Measurements from ENCODE around the gene OR8B8.
"Not testable (repeated sequence)": the region's sequence is repeated elsewhere in the genome, so short reads cannot be mapped to it uniquely, and the experiment has no call there.

The OR8B8 gene

GRCh38 chr11:124445646-124446150 lies at the start of gene OR8B8:
OR8B8 (minus strand) TSS chr11:124445696; CDS start chr11:124441085, 4,611 bp downstream.
- no peak for DNase-seq (ENCODE audit: low read depth in 2 of 2)

GRCh38 chr11:124493016-124493655 lies 47.6 kb upstream of the OR8B8 start:
- DNase-seq (ENCODE audit: low read depth in 2 of 2): no peak

DNA sequence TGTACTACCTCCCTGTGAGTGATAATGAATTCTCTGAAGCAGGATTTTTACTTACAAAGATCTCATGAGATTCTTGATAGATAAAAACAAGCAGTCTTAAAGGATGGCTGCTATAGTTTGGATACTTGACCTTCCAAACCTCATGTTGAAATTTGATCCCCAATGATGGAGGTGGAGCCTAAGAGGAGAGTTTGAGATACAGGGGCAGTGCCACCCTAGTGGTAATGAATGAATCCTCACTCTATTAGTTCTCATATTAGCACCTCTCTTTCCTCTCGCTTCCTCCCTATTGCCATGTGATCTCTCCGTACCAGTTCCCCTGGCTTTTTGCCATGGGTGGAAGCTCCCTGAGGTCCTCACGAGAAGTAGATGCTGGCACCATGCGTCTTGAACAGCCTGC lies 37.9 kb upstream of the OR8B8 start:
- no peak for DNase-seq (ENCODE audit: low read depth in 2 of 2)

GRCh38 chr11:124482362-124483147 lies 37.1 kb upstream of the OR8B8 start:
- DNase-seq (ENCODE audit: low read depth in 2 of 2): no peak

DNA sequence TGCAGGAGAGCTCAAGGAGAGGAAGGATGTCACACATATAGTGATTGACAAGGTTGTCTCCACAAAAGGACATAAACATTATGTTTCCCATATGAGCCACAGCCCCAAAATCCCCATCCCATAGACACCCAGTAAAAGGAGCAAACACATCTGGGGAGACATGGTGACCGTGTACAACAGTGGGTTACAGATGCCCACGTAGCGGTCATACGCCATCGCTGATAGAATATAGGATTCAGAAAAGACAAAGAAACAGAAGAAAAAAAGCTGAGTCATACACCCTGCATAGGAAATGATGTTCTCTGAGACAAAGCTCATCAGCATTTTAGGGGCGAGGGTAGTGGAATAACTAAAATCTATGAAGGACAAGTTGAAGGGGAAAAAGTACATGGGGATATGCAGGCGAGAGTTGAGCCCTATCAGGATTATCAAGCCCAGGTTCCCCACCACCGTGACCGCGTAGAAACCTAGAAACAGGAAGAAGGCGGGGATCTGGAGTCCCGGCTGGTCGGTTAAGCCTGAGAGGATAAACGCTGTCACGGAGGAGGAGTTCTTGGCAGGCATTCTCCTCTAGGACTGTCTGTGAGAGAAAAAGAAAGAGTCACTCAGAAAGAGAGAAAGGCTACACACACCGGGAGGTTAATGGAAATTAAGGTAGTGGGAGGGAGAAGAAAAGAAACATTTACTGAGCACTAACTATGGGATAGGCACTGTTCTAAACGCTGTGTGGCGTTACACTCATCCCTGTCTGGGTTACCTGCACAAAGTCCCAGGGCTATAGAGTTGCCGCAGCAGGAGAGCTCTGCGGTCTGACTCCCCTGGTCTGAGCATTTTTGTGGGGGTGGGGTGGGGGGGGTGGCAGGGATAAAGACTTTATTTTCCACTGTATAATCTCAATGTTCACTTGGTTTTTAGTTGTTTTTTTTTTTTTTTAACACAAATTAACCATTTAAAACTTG lies 36.1 kb upstream of the OR8B8 start:
- no peak for DNase-seq (ENCODE audit: low read depth in 2 of 2)

DNA sequence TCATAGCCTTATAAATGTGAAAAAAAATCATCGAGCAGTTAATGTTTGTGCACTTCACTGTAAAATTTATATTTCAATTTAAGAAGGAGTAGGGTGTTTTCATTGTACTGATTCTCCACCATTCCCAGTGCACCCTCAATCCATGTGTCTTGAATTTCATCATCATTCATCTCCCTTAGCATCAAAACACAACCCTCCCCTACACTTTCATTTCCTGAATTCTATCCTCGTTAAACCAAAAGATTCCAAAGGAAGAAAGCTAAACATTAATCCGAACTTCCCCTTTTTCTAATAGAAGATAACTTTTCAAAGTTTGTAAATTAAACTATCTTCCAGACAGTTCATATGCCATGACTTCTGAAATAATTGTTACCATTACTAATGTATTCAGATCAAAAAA lies 34.1 kb upstream of the OR8B8 start:
- DNase-seq (ENCODE audit: low read depth in 2 of 2): no peak

- no peak for DNase-seq (ENCODE audit: low read depth in 2 of 2)
Measured at GRCh38 chr11:124475265-124475664, 29.8 kb upstream of the OR8B8 start.

DNA sequence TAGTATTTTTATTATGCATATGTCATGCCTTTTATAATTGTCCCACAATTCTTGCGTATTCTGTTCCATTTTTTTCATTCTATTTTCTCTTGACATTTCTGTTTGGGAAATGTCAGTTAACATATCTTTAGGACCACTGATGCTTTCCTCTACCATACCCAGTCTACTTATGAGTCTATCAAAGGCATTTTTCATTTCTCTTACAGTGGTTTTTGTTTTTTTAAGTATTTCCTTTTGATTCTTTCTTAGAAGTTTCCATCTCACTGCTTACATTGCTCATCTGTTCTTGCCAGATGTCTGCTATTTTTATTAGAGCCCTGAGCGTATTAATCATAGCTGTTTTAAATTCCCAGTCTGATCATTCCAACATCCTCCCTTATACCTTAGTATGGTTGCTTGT lies 29.3 kb upstream of the OR8B8 start:
- no peak for DNase-seq (ENCODE audit: low read depth in 2 of 2)

DNA sequence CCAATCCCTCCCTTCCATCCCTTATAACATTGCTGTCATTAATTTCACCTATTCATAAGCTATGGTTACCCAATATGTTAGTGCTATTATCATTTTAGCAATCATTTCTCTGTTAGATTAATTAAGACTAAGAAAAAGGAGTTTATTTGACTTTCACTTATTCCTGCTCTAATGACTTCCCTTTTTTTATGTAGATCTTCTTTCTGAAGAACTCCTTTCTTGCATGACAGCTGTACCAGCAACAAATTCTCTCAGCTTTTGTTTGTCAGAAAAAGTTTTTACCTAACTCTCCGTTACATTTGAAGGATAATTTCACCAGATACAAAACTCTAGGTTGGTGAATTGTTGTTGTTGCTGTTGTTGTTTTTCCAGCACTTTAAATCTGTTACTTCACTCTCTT lies 28.6 kb upstream of the OR8B8 start:
- no peak for DNase-seq (ENCODE audit: low read depth in 2 of 2)

DNA sequence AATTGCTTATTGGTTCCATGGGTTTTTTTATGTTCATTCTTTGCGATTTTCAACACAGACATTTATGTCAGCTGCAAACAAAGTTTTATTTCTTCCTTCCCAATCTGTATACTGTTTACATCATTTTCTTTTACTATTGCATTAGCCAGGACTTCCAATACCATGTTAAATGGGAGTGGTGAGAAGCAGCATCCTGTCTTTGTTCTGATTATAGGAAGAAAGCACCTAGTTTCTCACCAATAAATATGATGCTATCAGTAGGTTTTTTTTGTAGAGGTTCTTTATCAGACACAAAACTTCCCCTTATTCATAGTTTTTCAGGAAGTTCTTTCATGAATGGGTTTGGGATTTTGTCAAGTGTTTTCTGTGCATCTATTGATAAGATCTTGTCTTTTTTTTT lies 28.0 kb upstream of the OR8B8 start:
- no peak for DNase-seq (ENCODE audit: low read depth in 2 of 2)

DNA sequence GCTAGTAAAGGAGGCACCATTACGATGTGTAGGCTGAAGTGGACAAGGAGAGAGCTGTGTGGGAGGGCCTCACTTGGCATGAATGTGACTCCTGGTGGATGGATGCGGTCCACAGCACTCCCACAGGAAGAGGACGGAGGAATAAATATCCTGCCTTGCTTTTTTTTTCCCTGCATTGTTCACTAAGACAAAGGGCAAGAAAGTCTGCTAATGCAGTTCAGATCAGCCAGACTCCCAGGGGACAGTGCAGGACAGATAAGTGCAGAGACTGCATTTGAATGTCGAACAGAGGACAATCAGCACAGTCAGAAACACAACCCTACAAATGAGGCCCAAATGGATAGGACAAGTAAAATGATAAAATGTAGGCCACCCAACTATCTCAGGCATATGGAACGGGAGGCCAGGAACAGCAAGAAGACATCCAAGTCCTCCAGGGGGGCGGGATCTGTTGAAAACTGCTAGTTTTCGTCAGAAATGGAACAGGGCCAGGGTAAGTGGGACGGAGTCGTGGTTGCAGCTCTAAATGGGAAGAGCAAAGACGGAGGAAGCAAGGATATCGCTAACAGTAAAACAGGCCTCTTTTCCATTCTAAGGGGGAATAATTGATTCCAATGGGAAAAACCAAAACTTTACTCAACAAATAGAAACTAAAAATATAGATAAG lies 25.2 kb upstream of the OR8B8 start:
- DNase-seq (ENCODE audit: low read depth in 2 of 2): no peak

GRCh38 chr11:124467381-124467927 lies 22.0 kb upstream of the OR8B8 start:
- DNase-seq (ENCODE audit: low read depth in 2 of 2): no peak

DNA sequence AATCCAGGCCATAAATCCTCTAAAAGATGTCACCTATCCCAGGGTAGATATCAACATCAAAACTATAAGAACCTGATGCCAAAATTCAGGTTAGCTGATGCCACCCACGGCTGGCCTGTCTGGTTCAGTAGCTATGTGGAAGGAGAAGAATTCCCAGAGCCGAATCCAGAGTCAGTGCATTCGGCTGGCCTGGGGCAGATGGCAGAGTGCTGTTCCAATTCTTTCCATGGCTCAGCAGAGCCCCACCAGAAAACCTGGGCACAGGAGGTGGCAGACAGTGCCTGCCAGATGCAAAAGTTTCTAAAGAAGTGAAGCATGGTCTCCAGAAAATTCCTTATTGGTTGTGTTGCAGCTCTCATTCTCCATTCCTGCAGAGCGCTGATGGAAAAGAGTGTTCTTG lies 19.9 kb upstream of the OR8B8 start:
- no peak for DNase-seq (ENCODE audit: low read depth in 2 of 2)

DNA sequence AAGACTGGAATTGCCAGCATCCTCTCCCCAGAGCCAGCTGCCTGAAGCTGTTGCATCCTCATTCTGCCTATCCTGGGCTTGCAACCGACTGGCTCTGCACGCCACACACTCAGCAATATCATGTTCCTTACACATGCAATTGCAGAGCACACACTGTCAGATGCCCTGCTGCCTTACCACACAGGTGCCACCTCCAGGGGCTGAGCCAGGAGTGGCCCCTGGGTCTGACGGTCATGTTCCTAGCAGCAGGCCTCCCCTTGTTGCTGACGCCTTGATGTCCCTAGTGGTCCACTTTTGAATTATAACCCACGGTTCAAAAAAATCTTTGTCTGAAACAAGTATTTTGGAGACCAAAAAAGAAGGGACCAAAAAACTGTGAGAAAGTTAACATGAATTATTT lies 18.5 kb upstream of the OR8B8 start:
- no peak for DNase-seq (ENCODE audit: low read depth in 2 of 2)

DNA sequence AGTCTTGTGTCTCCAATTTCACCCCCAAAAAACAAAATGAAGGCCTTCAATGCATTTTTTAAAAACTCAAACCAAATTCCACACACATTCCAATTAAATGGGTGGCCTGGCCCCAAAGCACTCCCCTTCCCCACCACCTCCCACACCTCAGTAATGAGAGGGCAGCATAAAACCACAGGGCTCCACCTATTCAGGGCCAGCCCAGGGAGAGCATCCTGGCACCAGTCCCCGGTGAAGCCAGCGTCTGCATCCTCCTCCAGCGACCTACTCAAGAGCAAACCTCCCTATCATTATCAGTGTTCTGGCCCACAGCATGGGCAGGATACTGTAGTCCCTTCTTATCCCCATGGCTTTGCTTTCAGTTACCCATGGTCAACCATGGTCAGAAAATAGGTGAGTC lies 17.8 kb upstream of the OR8B8 start:
- DNase-seq (ENCODE audit: low read depth in 2 of 2): no peak

DNA sequence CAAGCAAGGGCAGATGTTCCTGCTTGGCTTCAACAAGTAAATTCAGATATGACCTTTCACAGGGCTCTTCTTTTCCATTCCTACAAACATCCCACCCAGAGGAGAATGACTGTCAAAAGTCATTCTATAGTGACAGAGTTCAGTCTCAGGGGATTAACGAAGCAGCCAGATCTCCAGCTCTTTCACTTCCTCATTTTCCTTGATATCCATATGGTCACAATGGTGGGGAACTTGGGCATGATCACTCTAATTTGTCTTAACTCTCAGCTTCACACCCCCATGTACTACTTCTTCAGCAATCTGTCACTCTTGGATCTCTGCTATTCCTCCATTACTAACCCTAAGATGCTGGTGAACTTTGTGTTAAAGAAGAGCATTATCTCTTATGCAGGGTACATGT lies 15.0 kb upstream of the OR8B8 start:
- DNase-seq (ENCODE audit: low read depth in 2 of 2): no peak

GRCh38 chr11:124459379-124459778 lies 13.9 kb upstream of the OR8B8 start:
- not testable (repeated sequence) for DNase-seq (ENCODE audit: low read depth in 2 of 2)

DNA sequence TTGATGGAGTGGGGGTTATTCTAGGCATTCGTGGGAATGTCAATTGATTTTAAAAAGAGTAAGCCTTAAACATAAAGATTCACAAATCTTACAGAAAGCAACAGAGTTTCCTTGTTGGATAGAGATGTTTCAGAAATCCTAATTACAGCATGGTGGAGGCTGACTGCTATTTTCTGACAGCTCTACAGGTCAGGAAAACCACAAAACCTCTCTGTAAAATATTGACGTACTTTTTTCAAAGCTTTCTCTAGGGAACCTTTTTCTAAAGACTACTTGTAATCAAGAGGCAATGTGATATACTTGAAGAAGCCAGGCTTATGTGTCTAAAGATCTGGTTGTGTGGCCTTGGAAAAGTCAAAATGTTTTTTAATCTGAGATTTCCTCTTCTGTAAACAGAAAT lies 9.1 kb upstream of the OR8B8 start:
- DNase-seq (ENCODE audit: low read depth in 2 of 2): no peak

DNA sequence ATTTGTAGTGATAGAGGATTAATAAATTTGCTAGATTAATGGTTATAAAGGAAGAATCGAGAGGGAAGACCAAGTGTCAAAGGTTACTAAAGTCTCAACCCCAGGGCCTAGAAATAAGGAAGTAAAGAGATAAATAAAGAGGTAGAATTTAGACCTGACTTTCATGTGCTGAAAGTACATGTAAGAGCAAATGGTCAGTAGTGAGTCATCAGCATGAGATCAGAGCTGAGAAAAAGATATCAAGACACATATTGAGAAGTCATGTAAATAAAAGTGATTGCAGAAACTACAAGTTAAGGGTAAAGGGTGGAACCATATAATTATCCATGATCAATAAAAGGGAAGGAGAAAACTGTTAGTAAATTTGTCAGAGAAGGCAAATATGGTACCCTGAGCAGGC lies 1.4 kb upstream of the OR8B8 start:
- DNase-seq (ENCODE audit: low read depth in 2 of 2): no peak

GRCh38 chr11:124442847-124443246 lies 2.6 kb downstream of the OR8B8 start:
- DNase-seq (ENCODE audit: low read depth in 2 of 2): no peak

- no peak for DNase-seq (ENCODE audit: low read depth in 2 of 2)
Measured at GRCh38 chr11:124442442-124442841, 3.1 kb downstream of the OR8B8 start.

All from stimulated activated CD8-positive, alpha-beta memory T cell treated with anti-CD3 and anti-CD28 coated beads, Interleukin-2, amount 100 ng/mL, for 48 hours (primary cell).